22Rv1 (cell line): ENCODE data around the gene ANKS1B.

Experiments used
- ZFX ChIP-seq: fragments of 450-650 bp; IDR thresholded peaks from 2 replicates; pipeline ENCODE4 v1.6.1; 2017; ENCODE audit warnings: antibody characterized with exemption, borderline replicate concordance
- TF ChIP-seq, protein P1 (sequence below): fragments of 450-650 bp; IDR thresholded peaks from 2 replicates; pipeline ENCODE4 v1.5.1; 2017; ENCODE audit warnings: mild to moderate bottlenecking

DNA sequence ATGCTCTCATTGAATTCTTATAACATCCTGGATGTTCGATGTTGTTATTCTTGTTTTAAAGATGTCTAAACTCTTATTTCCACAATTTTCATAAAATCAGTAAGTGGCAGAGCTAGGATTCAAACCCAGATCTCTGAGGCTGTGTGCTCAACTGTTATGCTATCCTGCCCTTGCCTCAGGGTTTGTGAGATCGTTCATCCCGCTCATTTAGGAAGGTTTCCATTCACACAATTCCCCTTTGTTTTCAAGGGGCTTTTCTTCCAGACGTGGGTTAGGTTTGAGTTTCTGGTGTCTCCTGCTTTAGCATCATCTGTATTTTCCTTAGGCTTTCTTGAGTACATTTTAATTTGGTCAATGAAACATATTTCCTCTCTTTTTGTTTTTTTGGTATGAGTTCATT, 1270.3 kb downstream of the ANKS1B start:
- TF ChIP-seq, protein P1, sequence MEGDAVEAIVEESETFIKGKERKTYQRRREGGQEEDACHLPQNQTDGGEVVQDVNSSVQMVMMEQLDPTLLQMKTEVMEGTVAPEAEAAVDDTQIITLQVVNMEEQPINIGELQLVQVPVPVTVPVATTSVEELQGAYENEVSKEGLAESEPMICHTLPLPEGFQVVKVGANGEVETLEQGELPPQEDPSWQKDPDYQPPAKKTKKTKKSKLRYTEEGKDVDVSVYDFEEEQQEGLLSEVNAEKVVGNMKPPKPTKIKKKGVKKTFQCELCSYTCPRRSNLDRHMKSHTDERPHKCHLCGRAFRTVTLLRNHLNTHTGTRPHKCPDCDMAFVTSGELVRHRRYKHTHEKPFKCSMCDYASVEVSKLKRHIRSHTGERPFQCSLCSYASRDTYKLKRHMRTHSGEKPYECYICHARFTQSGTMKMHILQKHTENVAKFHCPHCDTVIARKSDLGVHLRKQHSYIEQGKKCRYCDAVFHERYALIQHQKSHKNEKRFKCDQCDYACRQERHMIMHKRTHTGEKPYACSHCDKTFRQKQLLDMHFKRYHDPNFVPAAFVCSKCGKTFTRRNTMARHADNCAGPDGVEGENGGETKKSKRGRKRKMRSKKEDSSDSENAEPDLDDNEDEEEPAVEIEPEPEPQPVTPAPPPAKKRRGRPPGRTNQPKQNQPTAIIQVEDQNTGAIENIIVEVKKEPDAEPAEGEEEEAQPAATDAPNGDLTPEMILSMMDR, result no peak
- no peak for TF ChIP-seq ZFX
